HepG2 (cell line): Measurements from ENCODE around the gene DYNLL2. TPM values are rescaled to one million over a fixed set of nuclear protein-coding genes. Genes with fewer than 3 reads are reported as not detected.

Experiments
- ARID2 ChIP-seq: sonication (generic); formaldehyde crosslinking; IDR thresholded peaks from 2 replicates; pipeline ENCODE4 v1.8.1; 2022; ENCODE audit warnings: mild to moderate bottlenecking, missing genetic modification reagents, borderline replicate concordance
- BRF2 ChIP-seq: sonication (generic); formaldehyde crosslinking; IDR thresholded peaks from 2 replicates; pipeline ENCODE4 v1.8.1; 2022; ENCODE audit warnings: mild to moderate bottlenecking, missing genetic modification reagents
- FOXA1 ChIP-seq, 2 experiments: fragments of 450-650 bp in 1 of 2; sonication (generic) in 1 of 2; formaldehyde crosslinking in 1 of 2; IDR thresholded peaks; 2 replicates each; pipeline versions ENCODE4 v1.4.0 to v1.6.1; 2016 to 2020; ENCODE audit warnings: missing genetic modification reagents in 1 of 2
- GATAD1 ChIP-seq: IDR thresholded peaks from 2 replicates; pipeline ENCODE4 v1.6.1; 2016; ENCODE audit warnings: missing genetic modification reagents, missing compliant biosample characterization
- GATAD2A ChIP-seq: IDR thresholded peaks from 2 replicates; pipeline ENCODE4 v1.6.1; 2016
- ISL2 ChIP-seq: sonication (generic); formaldehyde crosslinking; IDR thresholded peaks from 2 replicates; pipeline ENCODE4 v1.5.0; 2020; ENCODE audit warnings: missing genetic modification reagents
- MTF2 ChIP-seq: sonication (generic); formaldehyde crosslinking; IDR thresholded peaks from 2 replicates; pipeline ENCODE4 v1.5.0; 2020; ENCODE audit warnings: missing genetic modification reagents, borderline replicate concordance
- NRL ChIP-seq: sonication (generic); formaldehyde crosslinking; IDR thresholded peaks from 2 replicates; pipeline ENCODE4 v1.5.0; 2020; ENCODE audit warnings: missing genetic modification reagents, mild to moderate bottlenecking, moderate library complexity, borderline replicate concordance
- PHF8 ChIP-seq: sonication (generic); formaldehyde crosslinking; IDR thresholded peaks from 2 replicates; pipeline ENCODE4 v1.5.0; 2020; ENCODE audit warnings: missing genetic modification reagents
- SKIL ChIP-seq: sonication (generic); formaldehyde crosslinking; IDR thresholded peaks from 2 replicates; pipeline ENCODE4 v1.8.0; 2022; ENCODE audit warnings: missing genetic modification reagents, mild to moderate bottlenecking, moderate library complexity, borderline replicate concordance
- SP5 ChIP-seq: IDR thresholded peaks from 2 replicates; pipeline ENCODE4 v1.6.1; 2016; ENCODE audit warnings: low read depth, borderline replicate concordance
- ZGPAT ChIP-seq: IDR thresholded peaks from 2 replicates; pipeline ENCODE4 v1.6.1; 2016; ENCODE audit warnings: mild to moderate bottlenecking
- ZNF18 ChIP-seq: sonication (generic); formaldehyde crosslinking; IDR thresholded peaks from 2 replicates; pipeline ENCODE4 v1.8.0; 2022; ENCODE audit warnings: mild to moderate bottlenecking, missing genetic modification reagents; ENCODE audit not compliant: insufficient replicate concordance
- ZNF564 ChIP-seq: sonication (generic); formaldehyde crosslinking; IDR thresholded peaks from 2 replicates; pipeline ENCODE4 v1.8.1; 2023; ENCODE audit warnings: mild to moderate bottlenecking, missing genetic modification reagents
- ZNF598 ChIP-seq: sonication (generic); formaldehyde crosslinking; IDR thresholded peaks from 2 replicates; pipeline ENCODE4 v1.5.1; 2020; ENCODE audit warnings: mild to moderate bottlenecking, missing genetic modification reagents, borderline replicate concordance
- ZNF609 ChIP-seq: sonication (generic); formaldehyde crosslinking; IDR thresholded peaks from 2 replicates; pipeline ENCODE4 v1.4.0; 2020; ENCODE audit warnings: mild to moderate bottlenecking, missing genetic modification reagents, borderline replicate concordance
- polyA plus RNA-seq, 8 experiments: library from polyadenylated mRNA; depleted of rRNA in 3 of 8; stranded (reverse) in 7 of 8; unstranded in 1 of 8; fragments of >200 nt; fragmentation: Illumina TruSeq in 4 of 8; extraction: Trizol in 4 of 8; gene quantifications; 2 replicates each; pipeline versions ENCODE4 v1.2.1 to v1.2.3, GENCODE V29; 2011 to 2016; ENCODE audit warnings: low read depth in 4 of 8, missing spikeins in 1 of 8, mixed read lengths in 1 of 8; ENCODE audit not compliant: insufficient read depth in 1 of 8
- total RNA-seq, 5 experiments: library from RNA; depleted of rRNA; stranded (reverse); fragments of >200 nt; fragmentation: Illumina TruSeq; extraction: Trizol; gene quantifications; 2 replicates each; pipeline ENCODE4 v1.2.3, GENCODE V29; 2016; ENCODE audit warnings: low read depth in 1 of 5

Gene DYNLL2
- total and polyA plus RNA-seq, 2 of the 13 experiments (the other 11 are each of a cell fraction or from before 2014, with no cell fraction given) = 9.5 to 29.0 TPM

GRCh38 chr17:58084317-58084981 lies 1.2 kb downstream of the DYNLL2 start (continued):
- TF ChIP-seq ZNF609 (CRISPR knock-in tag) = peak; percentile 39; the same call in 1 of the 2 replicates
- TF ChIP-seq ZGPAT (CRISPR knock-in tag) = 0 out of 2 replicates have a peak, but pooled peaks have one; percentile 45
- 0 out of 2 replicates have a peak, but pooled peaks have one; percentile 26 for TF ChIP-seq BRF2 (CRISPR knock-in tag)
- TF ChIP-seq ARID2 (CRISPR knock-in tag) = peak; percentile 16; the same call in 1 of the 2 replicates
- 0 out of 2 replicates have a peak, but pooled peaks have one; percentile 52 for TF ChIP-seq SKIL
- TF ChIP-seq FOXA1 (IDR thresholded peaks at IDR 0.05) = no peak
- TF ChIP-seq FOXA1 (CRISPR knock-in tag; IDR thresholded peaks at IDR 0.05) = peak; percentile 60
- TF ChIP-seq ISL2 = peak; percentile 38; the same call in 1 of the 2 replicates
- TF ChIP-seq PHF8 (CRISPR knock-in tag) = peak; percentile 1; the same call in 1 of the 2 replicates
- peak; percentile 55 for TF ChIP-seq GATAD2A (CRISPR knock-in tag)
- no peak for TF ChIP-seq ZNF564
- 0 out of 2 replicates have a peak, but pooled peaks have one; percentile 39 for TF ChIP-seq NRL
- TF ChIP-seq ZNF598 (CRISPR knock-in tag) = no peak
- peak; percentile 33 for TF ChIP-seq ZNF18 (CRISPR knock-in tag)
- TF ChIP-seq SP5 (CRISPR knock-in tag) = 0 out of 2 replicates have a peak, but pooled peaks have one; percentile 51
- no peak for TF ChIP-seq MTF2
- 0 out of 2 replicates have a peak, but pooled peaks have one; percentile 12 for TF ChIP-seq GATAD1 (CRISPR knock-in tag)
